ENCODE results near the gene PFN2.

Gene PFN2

GRCh38 chr3:150000641-150001040, 29.9 kb upstream of the PFN2 start:
- H2AFZ ChIP-seq (ENCODE audit: low read depth, low read length, severe bottlenecking), result no peak overlapping the region
- H3K9ac ChIP-seq (ENCODE audit: low read length), result no peak overlapping the region
- no peaks in the 10 kb centered on the region for H4K20me1 ChIP-seq (ENCODE audit: low read depth, low read length)
- no peaks in the 10 kb centered on the region for H3K36me3 ChIP-seq (ENCODE audit: low read length)
- H3K79me2 ChIP-seq (ENCODE audit: insufficient read depth, low read length), result no peaks in the 10 kb centered on the region
- H3K9me3 ChIP-seq (ENCODE audit: insufficient read depth, low read length), result no peaks in the 10 kb centered on the region
- H3K9me2 ChIP-seq (replicated peaks; ENCODE audit: insufficient read depth, low read length), result no peaks in the 10 kb centered on the region
- no peak overlapping the region for H3K4me3 ChIP-seq (ENCODE audit: insufficient read depth, low read length, poor library complexity, severe bottlenecking)
- H3F3A ChIP-seq (ENCODE audit: insufficient read depth), result no peaks in the 10 kb centered on the region
- no peak overlapping the region for H3K27ac ChIP-seq (ENCODE audit: low read depth, low read length)
- no peak overlapping the region for H3K4me2 ChIP-seq (ENCODE audit: low read depth, low read length, poor library complexity, severe bottlenecking)
- H3K27me3 ChIP-seq (ENCODE audit: low read length), result no peaks in the 10 kb centered on the region
- no peak for TF ChIP-seq CTCF (IDR thresholded peaks at IDR 0.05; ENCODE audit: insufficient read depth, low read length, poor library complexity, severe bottlenecking)
- TF ChIP-seq EZH2phosphoT487 (conservative IDR thresholded peaks at IDR 0.05; ENCODE audit: low read length), result no peak

GRCh38 chr3:149999421-149999820, 28.7 kb upstream of the PFN2 start:
- no peaks in the 10 kb centered on the region for H3K9me2 ChIP-seq (replicated peaks; ENCODE audit: insufficient read depth, low read length)
- H3K27me3 ChIP-seq (ENCODE audit: low read length), result no peaks in the 10 kb centered on the region
- H3F3A ChIP-seq (ENCODE audit: insufficient read depth), result no peaks in the 10 kb centered on the region
- TF ChIP-seq EZH2phosphoT487 (conservative IDR thresholded peaks at IDR 0.05; ENCODE audit: low read length), result no peak
- no peak for TF ChIP-seq CTCF (IDR thresholded peaks at IDR 0.05; ENCODE audit: insufficient read depth, low read length, poor library complexity, severe bottlenecking)
- H3K9ac ChIP-seq (ENCODE audit: low read length), result no peak overlapping the region
- no peak overlapping the region for H3K27ac ChIP-seq (ENCODE audit: low read depth, low read length)
- H4K20me1 ChIP-seq (ENCODE audit: low read depth, low read length), result no peaks in the 10 kb centered on the region
- no peak overlapping the region for H3K4me3 ChIP-seq (ENCODE audit: insufficient read depth, low read length, poor library complexity, severe bottlenecking)
- H3K36me3 ChIP-seq (ENCODE audit: low read length), result no peaks in the 10 kb centered on the region
- peaks cover 7% of the 10 kb centered on the region; the same call in 1 of the 2 replicates for H3K9me3 ChIP-seq (ENCODE audit: insufficient read depth, low read length)
- no peak overlapping the region for H2AFZ ChIP-seq (ENCODE audit: low read depth, low read length, severe bottlenecking)
- H3K79me2 ChIP-seq (ENCODE audit: insufficient read depth, low read length), result no peaks in the 10 kb centered on the region
- no peak overlapping the region for H3K4me2 ChIP-seq (ENCODE audit: low read depth, low read length, poor library complexity, severe bottlenecking)

GRCh38 chr3:149998946-149999345, 28.3 kb upstream of the PFN2 start:
- H3K9me2 ChIP-seq (replicated peaks; ENCODE audit: insufficient read depth, low read length), result no peaks in the 10 kb centered on the region
- no peak overlapping the region for H3K4me3 ChIP-seq (ENCODE audit: insufficient read depth, low read length, poor library complexity, severe bottlenecking)
- H3K9ac ChIP-seq (ENCODE audit: low read length), result no peak overlapping the region
- H3K36me3 ChIP-seq (ENCODE audit: low read length), result no peaks in the 10 kb centered on the region
- H3K79me2 ChIP-seq (ENCODE audit: insufficient read depth, low read length), result no peaks in the 10 kb centered on the region
- H2AFZ ChIP-seq (ENCODE audit: low read depth, low read length, severe bottlenecking), result no peak overlapping the region
- no peaks in the 10 kb centered on the region for H3F3A ChIP-seq (ENCODE audit: insufficient read depth)
- no peak overlapping the region for H3K27ac ChIP-seq (ENCODE audit: low read depth, low read length)
- H3K9me3 ChIP-seq (ENCODE audit: insufficient read depth, low read length), result peaks cover 8% of the 10 kb centered on the region; the same call in 1 of the 2 replicates
- TF ChIP-seq EZH2phosphoT487 (conservative IDR thresholded peaks at IDR 0.05; ENCODE audit: low read length) (no peak), CTCF (IDR thresholded peaks at IDR 0.05; ENCODE audit: insufficient read depth, low read length, poor library complexity, severe bottlenecking) (no peak)
- no peaks in the 10 kb centered on the region for H4K20me1 ChIP-seq (ENCODE audit: low read depth, low read length)
- no peaks in the 10 kb centered on the region for H3K27me3 ChIP-seq (ENCODE audit: low read length)
- no peak overlapping the region for H3K4me2 ChIP-seq (ENCODE audit: low read depth, low read length, poor library complexity, severe bottlenecking)

Data from SU-DHL-6 (cell line).